Memory B cell (primary cell): ENCODE results near the gene TSGA10.

Source experiments
- ATAC-seq: fragments of 150-1000 bp; cut with Tn5 transposase; 2 replicates; pipeline ENCODE4 v1.10.0; 2021; ENCODE audit warnings: low read depth, mild to moderate bottlenecking, moderate library complexity
- DNase-seq, 2 donors: peaks; one replicate each; pipeline ENCODE4 v3.0.0; 2022; ENCODE audit warnings: low spot score in 2 of 2
- H3K27ac Mint-ChIP-seq: one replicate; pipeline ENCODE4 v1.8.0; 2022; ENCODE audit warnings: mild to moderate bottlenecking, moderate library complexity, mixed read lengths
- H3K27me3 Mint-ChIP-seq: one replicate; pipeline ENCODE4 v1.8.0; 2022; ENCODE audit warnings: mixed read lengths
- H3K36me3 Mint-ChIP-seq: one replicate; pipeline ENCODE4 v1.8.0; 2022; ENCODE audit warnings: mild to moderate bottlenecking, mixed read lengths
- H3K4me1 Mint-ChIP-seq: one replicate; pipeline ENCODE4 v1.8.0; 2022; ENCODE audit warnings: mixed read lengths
- H3K4me3 Mint-ChIP-seq: one replicate; pipeline ENCODE4 v1.8.0; 2022; ENCODE audit warnings: mild to moderate bottlenecking, moderate library complexity, mixed read lengths
- H3K9me3 Mint-ChIP-seq: one replicate; pipeline ENCODE4 v1.8.0; 2022; ENCODE audit warnings: mixed read lengths

Gene TSGA10

GRCh38 chr2:99171377-99172140 lies 16.8 kb upstream of the TSGA10 start:
- Mint-ChIP-seq H3K36me3 (peaks cover 15% of the 10 kb centered on the region), H3K27me3 (no peaks in the 10 kb centered on the region), H3K9me3 (no peaks in the 10 kb centered on the region), H3K27ac (no peak overlapping the region), H3K4me3 (no peak overlapping the region), H3K4me1 (peaks cover 5% of the 10 kb centered on the region)
- ATAC-seq, result no peak
- DNase-seq, result no peak

DNA sequence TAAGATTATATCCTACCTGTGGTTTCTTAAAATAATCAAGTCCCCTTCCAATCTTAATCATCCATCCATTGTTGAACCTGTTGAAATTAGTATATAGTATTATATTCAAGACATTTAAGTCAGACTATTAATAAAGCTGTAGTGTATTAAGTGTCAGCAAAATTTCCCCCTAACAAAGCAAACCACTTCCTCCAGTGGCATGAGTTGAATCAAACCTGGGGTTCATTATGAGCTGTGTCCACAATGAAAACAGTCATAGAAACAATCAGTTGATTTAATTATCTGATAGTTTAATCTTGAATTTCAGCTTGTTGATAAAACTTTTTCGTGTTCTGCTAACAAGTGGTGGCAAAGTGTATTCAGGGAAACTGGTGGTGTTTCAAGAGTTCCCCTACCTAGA lies 14.8 kb upstream of the TSGA10 start:
- no peaks in the 10 kb centered on the region for H3K4me1 Mint-ChIP-seq
- no peak for ATAC-seq
- H3K9me3 Mint-ChIP-seq, result no peaks in the 10 kb centered on the region
- no peak overlapping the region for H3K27ac Mint-ChIP-seq
- H3K36me3 Mint-ChIP-seq, result peaks cover 17% of the 10 kb centered on the region
- H3K4me3 Mint-ChIP-seq, result no peak overlapping the region
- no peaks in the 10 kb centered on the region for H3K27me3 Mint-ChIP-seq
- no peak for DNase-seq

DNA sequence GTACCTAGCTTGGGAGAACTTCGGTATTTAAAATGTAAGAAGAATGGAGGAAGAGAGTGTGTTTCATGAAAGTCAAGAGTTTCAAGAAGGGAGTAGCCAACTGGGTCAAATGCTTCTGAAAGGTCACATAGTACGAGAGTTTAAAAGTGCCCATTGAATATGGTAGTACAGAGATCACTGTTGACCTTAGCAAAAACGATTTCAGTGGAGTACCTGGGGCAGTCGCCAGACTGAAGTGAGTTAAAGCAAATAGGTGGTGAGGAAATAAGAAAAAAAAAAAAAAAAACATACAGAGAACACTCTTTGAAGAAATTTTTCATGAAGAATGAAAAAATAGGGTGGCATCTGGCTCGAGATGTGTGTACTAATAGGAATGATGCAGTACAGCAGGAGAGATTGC lies 11.5 kb upstream of the TSGA10 start:
- ATAC-seq (no peak), DNase-seq (no peak)
- no peaks in the 10 kb centered on the region for H3K4me1 Mint-ChIP-seq
- peaks cover 19% of the 10 kb centered on the region for H3K36me3 Mint-ChIP-seq
- H3K9me3 Mint-ChIP-seq, result no peaks in the 10 kb centered on the region
- no peaks in the 10 kb centered on the region for H3K27me3 Mint-ChIP-seq
- H3K4me3 Mint-ChIP-seq, result no peak overlapping the region
- peak overlapping the region; percentile 49 for H3K27ac Mint-ChIP-seq

DNA sequence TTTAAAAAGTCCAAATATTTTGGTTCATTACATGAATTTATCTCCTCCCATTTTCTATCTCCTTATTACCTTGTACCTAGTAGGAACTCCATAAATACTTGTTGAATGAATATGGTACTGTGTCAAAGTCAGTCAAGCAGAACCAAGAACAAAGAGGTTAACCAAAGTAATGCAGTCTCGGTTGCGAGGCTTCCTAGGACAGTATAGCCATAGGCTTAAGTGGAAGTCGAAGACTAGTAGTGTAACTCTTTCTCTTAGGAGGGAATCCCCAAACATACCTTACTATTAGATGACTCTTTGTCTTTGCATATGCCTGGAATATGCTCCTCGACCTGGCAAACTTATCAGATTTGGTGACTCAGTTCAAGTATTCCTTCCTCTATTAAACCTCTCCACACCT lies 4.9 kb upstream of the TSGA10 start:
- H3K27me3 Mint-ChIP-seq, result no peaks in the 10 kb centered on the region
- peak overlapping the region; percentile 85 for H3K27ac Mint-ChIP-seq
- H3K9me3 Mint-ChIP-seq, result no peaks in the 10 kb centered on the region
- DNase-seq, result no peak
- ATAC-seq, result no peak
- H3K4me1 Mint-ChIP-seq, result peaks cover 24% of the 10 kb centered on the region
- peaks cover 18% of the 10 kb centered on the region for H3K36me3 Mint-ChIP-seq
- no peak overlapping the region for H3K4me3 Mint-ChIP-seq

GRCh38 chr2:99158599-99158998 lies 3.9 kb upstream of the TSGA10 start:
- Mint-ChIP-seq H3K36me3 (peaks cover 16% of the 10 kb centered on the region), H3K4me1 (peaks cover 32% of the 10 kb centered on the region), H3K9me3 (no peaks in the 10 kb centered on the region), H3K27me3 (no peaks in the 10 kb centered on the region), H3K27ac (no peak overlapping the region), H3K4me3 (no peak overlapping the region)
- ATAC-seq (no peak), DNase-seq (no peak)

GRCh38 chr2:99156891-99157290 lies 2.1 kb upstream of the TSGA10 start:
- DNase-seq (peak in 1 of 2 donors; percentile 12), ATAC-seq (peak; percentile 25)
- H3K36me3 Mint-ChIP-seq, result peaks cover 14% of the 10 kb centered on the region
- no peak overlapping the region for H3K27ac Mint-ChIP-seq
- no peaks in the 10 kb centered on the region for H3K9me3 Mint-ChIP-seq
- no peaks in the 10 kb centered on the region for H3K27me3 Mint-ChIP-seq
- H3K4me3 Mint-ChIP-seq, result no peak overlapping the region
- H3K4me1 Mint-ChIP-seq, result peaks cover 32% of the 10 kb centered on the region

DNA sequence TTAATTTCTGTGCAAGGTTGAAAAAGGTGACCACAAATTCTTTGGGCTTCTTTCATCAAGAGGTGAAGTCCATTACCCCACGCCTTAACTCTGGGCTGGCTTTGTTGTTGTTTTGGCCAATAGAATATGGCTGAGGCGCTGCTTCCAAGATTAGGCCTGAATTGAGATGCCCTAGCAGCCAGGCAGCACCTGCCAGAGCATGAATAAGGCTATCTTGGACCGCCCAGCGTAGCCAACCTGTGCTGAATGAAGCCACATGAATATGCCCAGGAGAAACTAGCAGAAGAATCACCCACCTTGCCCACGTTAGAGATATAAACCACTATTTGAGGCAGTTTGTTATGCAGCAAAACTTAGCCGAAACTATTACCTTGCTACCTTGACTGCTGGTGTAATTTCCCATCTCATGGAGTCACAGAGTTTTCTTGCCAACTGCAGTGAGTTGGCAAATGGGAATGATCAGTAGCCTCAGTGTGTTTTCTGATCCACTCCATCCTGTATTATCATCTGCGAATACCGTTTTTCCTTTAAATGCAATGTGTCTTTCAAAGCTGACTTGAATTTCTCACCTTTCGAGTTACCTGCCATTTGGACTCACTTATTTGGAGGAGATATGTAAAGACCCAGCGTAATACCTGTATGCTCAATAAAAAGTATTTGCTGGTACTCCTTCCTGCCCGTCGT lies 679 bp downstream of the TSGA10 start:
- no peaks in the 10 kb centered on the region for H3K27me3 Mint-ChIP-seq
- peaks cover 27% of the 10 kb centered on the region for H3K4me1 Mint-ChIP-seq
- no peaks in the 10 kb centered on the region for H3K9me3 Mint-ChIP-seq
- DNase-seq (no peak), ATAC-seq (no peak)
- no peak overlapping the region for H3K27ac Mint-ChIP-seq
- peak overlapping the region; percentile 88 for H3K4me3 Mint-ChIP-seq
- H3K36me3 Mint-ChIP-seq, result peaks cover 10% of the 10 kb centered on the region

DNA sequence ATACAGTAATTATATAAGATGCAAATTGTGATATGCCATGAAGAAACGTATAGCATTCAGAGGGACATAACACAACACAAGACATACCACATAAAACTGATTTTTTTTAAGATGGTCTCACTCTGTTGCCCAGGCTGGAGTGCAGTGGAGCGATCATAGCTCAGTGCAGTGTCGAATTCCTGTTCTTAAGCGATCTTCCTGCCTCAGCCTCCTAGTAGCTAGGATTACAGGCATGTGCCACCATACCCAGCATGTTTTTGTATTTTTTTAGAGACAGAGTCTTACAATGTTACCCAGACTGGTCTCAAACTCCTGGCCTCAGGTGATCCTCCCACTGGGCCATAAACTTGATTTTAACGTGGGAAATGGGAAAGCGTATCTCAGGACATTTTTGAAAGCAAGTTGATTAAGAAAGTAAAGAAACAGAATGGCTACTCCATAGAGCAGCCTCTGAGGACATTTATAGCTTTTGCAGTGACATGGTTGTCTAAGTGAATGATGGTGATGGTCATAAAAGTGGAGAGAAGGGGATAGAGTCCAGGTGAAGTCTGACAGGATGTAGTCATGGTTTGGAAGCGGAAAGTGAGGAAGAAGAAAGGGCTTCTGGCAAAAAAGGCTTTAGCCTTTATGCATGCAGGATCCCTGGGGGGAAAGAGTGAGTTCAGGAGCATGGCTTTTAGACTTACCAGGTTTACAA lies 2.4 kb downstream of the TSGA10 start:
- peaks cover 22% of the 10 kb centered on the region for H3K4me1 Mint-ChIP-seq
- no peak for DNase-seq
- no peak overlapping the region for H3K4me3 Mint-ChIP-seq
- H3K9me3 Mint-ChIP-seq, result no peaks in the 10 kb centered on the region
- peaks cover 7% of the 10 kb centered on the region for H3K36me3 Mint-ChIP-seq
- H3K27ac Mint-ChIP-seq, result no peak overlapping the region
- ATAC-seq, result no peak
- no peaks in the 10 kb centered on the region for H3K27me3 Mint-ChIP-seq

DNA sequence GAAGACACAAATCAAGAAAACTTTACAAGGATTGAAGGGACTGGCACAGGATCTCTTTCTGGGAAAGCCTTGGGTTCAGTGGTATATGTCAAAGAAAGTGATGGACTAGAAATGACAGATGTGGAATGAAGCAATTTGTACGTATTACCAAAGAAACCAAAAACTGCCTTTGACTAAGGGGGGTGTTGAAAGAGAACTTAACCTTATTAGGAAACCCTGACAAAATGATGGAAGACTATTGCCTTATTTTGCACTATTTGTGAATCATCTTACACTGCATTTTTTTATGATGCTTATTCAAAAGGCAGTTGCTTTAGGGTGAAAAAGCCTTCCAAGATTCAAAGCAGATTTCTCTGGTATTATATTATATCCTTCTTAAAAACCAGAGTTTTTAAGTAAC lies 4.0 kb downstream of the TSGA10 start:
- peaks cover 5% of the 10 kb centered on the region for H3K36me3 Mint-ChIP-seq
- DNase-seq (no peak), ATAC-seq (no peak)
- peaks cover 13% of the 10 kb centered on the region for H3K4me1 Mint-ChIP-seq
- no peaks in the 10 kb centered on the region for H3K9me3 Mint-ChIP-seq
- H3K4me3 Mint-ChIP-seq, result no peak overlapping the region
- H3K27me3 Mint-ChIP-seq, result no peaks in the 10 kb centered on the region
- H3K27ac Mint-ChIP-seq, result no peak overlapping the region

DNA sequence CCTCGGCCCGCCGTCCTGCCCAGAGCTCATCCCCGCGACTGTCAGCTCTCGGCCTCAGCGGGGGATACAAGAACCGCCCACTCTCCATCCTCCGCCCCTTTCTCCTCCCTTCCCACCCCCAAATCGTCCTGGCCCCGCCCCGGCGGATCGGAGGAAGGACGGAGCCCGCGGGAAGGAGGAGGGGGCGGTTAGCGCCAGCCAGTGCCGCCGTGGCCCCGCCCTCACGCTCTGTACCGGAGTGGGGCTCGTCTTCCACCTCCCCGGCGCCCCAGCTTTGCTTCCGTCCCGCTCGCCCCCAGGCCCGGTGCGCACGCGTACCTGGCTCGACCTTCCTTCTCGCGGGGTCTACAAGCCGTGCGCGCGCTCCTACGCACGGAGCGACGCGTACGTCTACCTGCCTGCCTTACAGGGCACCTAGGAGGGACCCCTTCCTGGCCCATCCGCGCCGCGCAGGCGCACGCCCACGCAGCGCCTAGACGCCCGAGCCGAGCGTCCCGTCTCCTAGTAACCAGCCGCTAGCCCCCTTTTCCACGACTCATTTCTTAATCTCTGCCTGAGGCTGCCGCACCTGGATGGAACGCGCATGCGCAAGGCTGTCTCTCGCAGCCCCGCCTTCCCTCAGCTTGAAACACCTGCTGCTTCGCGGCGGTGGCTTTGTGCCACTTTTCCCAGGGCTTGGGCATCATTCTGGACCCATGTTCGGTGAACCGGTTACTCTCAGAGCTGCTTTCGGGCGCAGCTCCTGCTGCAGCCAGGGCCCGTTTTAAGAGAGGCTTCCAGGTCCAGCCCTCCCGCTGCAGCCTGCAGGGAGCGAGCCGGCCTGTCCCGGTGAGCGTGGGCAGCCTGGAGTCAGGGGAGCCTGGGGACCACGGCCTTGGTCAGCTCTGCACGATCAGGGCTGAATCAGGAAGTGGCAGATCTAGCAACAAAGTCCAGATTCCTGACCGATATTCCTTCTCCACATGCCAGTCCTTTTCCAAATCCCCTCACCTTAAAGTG lies 13.3 kb downstream of the TSGA10 start, which contains the start of gene C2orf15:
TSS of gene C2orf15 (plus strand) at position 598 of the 999 bp plus-strand sequence. CDS start 8,852 bp downstream, outside the sequence.
- Mint-ChIP-seq H3K36me3 (peaks cover 7% of the 10 kb centered on the region), H3K4me1 (peaks cover 8% of the 10 kb centered on the region), H3K27me3 (no peaks in the 10 kb centered on the region), H3K4me3 (peak within 1 kb of the TSS; percentile 87), H3K9me3 (no peaks in the 10 kb centered on the region), H3K27ac (peak within 1 kb of the TSS; percentile 96)
- peak; percentile 93 to 94 for DNase-seq
- peak; percentile 81 for ATAC-seq

DNA sequence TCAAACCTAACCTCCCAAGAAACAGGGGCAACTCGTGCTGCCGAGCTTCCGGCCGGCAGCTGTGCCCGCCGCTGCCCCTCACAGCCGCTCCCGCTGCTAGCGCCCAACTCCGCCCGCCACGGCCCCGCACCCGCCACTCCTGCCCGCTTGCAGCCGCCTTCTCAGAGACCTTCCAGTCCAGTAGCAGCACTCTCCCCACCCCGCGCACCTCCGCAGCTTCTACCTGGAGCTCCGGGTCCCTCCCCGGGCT lies 14.0 kb downstream of the TSGA10 start:
- ATAC-seq, result no peak

DNA sequence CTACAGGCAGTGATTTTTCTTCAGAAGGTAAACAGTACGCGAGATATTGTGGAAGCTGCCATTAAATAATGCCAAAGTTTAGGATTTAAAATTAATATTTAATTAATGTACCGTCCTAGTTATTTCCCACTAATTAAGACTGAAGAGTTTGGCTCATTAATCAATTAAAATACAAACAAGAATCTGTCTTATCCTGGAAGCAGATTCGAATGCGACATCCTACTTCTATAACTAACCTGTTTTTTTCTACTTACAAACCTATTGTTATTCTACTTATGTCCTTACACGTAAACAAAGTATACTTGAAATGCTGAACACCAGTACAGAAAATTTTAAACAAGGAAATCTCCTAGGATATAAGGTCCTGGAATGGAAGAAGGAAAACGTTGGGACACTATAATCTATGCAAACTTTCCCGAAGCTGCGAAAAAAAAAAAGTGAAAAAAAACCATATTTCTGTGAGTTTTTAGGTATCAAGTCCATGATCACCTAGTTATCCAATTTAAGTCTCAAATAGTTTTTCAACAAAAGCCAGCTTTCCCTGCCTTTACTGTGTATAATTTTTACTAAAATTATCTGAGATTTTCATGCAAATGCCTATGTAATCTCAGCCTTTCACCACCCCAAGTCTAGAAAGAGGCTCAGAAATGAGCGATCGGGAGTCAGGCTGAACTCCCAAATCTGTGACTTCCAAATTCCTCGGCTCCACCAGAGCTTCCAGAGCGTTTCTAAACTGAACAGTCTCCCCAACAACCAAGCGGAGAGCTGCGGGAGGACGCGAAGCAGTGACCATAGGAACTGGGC lies 14.5 kb downstream of the TSGA10 start:
- DNase-seq (no peak), ATAC-seq (no peak)
- H3K4me3 Mint-ChIP-seq, result peak overlapping the region; percentile 87
- H3K27ac Mint-ChIP-seq, result peak overlapping the region; percentile 96
- H3K4me1 Mint-ChIP-seq, result peaks cover 8% of the 10 kb centered on the region
- no peaks in the 10 kb centered on the region for H3K27me3 Mint-ChIP-seq
- H3K9me3 Mint-ChIP-seq, result no peaks in the 10 kb centered on the region
- H3K36me3 Mint-ChIP-seq, result peaks cover 6% of the 10 kb centered on the region

More for the DNA sequence above, 14.0 kb downstream of the TSGA10 start:
- H3K9me3 Mint-ChIP-seq, result no peaks in the 10 kb centered on the region
- H3K27ac Mint-ChIP-seq, result peak overlapping the region; percentile 96
- no peaks in the 10 kb centered on the region for H3K27me3 Mint-ChIP-seq
- peaks cover 7% of the 10 kb centered on the region for H3K36me3 Mint-ChIP-seq
- H3K4me1 Mint-ChIP-seq, result peaks cover 8% of the 10 kb centered on the region
- DNase-seq, result no peak
- H3K4me3 Mint-ChIP-seq, result peak overlapping the region; percentile 87

DNA sequence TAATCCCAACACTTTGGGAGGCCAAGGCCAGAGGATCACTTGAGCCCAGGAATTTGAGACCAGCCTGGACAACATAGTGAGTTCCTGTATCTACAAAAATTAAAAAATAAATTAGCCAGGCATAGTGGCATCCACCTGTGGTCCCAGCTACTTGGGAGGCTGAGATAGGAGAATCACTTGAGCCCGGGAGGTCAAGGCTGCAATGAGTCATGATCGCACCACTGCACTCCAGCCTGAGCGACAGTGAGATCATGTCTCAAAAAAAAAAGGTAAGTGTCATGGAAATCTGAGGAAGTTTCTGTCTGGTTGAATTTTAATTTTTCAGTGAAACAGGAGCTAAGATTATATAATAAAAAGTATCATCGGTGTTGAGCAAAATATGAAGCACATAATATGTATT lies 15.7 kb downstream of the TSGA10 start:
- Mint-ChIP-seq H3K36me3 (peaks cover 9% of the 10 kb centered on the region), H3K4me3 (no peak overlapping the region), H3K27me3 (no peaks in the 10 kb centered on the region), H3K27ac (no peak overlapping the region), H3K9me3 (peaks cover 3% of the 10 kb centered on the region), H3K4me1 (peaks cover 8% of the 10 kb centered on the region)
- DNase-seq, result no peak
- ATAC-seq, result no peak
